Right atrium auricular region (tissue), 2 donors: ENCODE results near the gene FEN1. TPM values are rescaled to one million over a fixed set of nuclear protein-coding genes. Genes with fewer than 3 reads are reported as not detected.
A peak's percentile ranks its signal among the peaks of the same experiment; 100 is the strongest.

ENCODE experiments used
- DNase-seq: peaks from one replicate; pipeline ENCODE4 v3.0.0-alpha.2; 2019; ENCODE audit warnings: low spot score
- H3K27ac ChIP-seq, 2 donors: fragments of 200-600 bp; sonication (generic); 1 replicate in 1 of 2; 2 replicates in 1 of 2; pipeline ENCODE4 v1.5.1; 2016 to 2019
- H3K27me3 ChIP-seq, 2 donors: fragments of 200-600 bp; sonication (generic); one replicate each; pipeline versions ENCODE4 v1.5.1 to v1.6.0; 2017 to 2019
- H3K36me3 ChIP-seq: fragments of 200-600 bp; sonication (generic); one replicate; pipeline ENCODE4 v1.5.1; 2016
- H3K4me1 ChIP-seq, 2 donors: fragments of 200-600 bp; sonication (generic); one replicate each; pipeline versions ENCODE4 v1.5.1 to v1.6.0; 2017 to 2019
- H3K4me3 ChIP-seq, 2 donors: fragments of 200-600 bp; sonication (generic); 1 replicate in 1 of 2; 2 replicates in 1 of 2; pipeline ENCODE4 v1.5.1; 2017 to 2019; ENCODE audit warnings: mild to moderate bottlenecking in 1 of 2, moderate library complexity in 1 of 2
- H3K9me3 ChIP-seq, 2 donors: fragments of 200-600 bp; sonication (generic); one replicate each; pipeline ENCODE4 v1.5.1; 2019
- total RNA-seq, 2 donors: library from RNA; depleted of rRNA; stranded (reverse); fragments of >200 nt; gene quantifications; one replicate each; pipeline ENCODE4 v1.1.0, GENCODE V29; 2016
- TF ChIP-seq, protein P1 (sequence below), 2 donors: fragments of 200-600 bp; sonication (generic); IDR thresholded peaks; one replicate each; pipeline ENCODE4 v1.5.1; 2019; ENCODE audit warnings: antibody characterized with exemption in 2 of 2

The FEN1 gene
- total RNA-seq, 2 donors from 2014 or later = 3.7 to 4.0 TPM

DNA sequence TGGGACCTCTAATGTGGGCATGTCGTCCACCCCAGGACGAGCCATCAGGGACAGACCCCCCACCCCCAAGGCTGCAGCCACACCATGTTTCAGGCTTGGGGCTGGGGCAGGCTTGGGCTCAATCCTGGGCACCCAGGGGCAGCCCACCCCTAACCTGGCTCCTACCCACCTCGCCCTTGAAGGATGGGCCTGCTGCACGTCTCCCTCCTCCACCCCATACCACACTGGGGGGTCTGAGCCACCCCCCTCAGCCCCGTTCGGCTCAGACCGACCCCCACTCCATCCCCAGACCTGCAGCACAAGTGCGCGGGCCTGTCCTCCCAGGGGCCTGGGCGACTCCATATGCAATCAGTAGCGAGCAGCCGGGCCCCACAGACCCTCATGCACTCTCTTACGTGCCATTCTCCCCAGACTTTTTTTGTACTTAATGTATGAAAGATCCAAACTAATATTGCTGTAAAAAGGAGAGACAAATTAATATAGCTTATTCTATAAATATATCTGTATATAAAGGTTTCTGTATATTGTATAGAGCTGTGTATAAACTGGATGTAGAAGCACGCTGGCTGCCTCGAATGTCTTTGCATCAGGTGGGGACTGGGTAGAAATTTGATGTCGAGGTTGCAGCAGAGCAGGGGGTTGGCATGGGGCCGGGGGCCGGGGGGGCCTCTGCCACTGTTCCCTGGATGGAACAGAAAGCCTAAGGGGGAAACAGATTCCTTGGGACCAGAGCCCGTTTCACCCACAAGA, 46.1 kb upstream of the FEN1 start:
- peaks cover 0 to 8% of the 10 kb centered on the region in 2 donors for H3K4me1 ChIP-seq
- TF ChIP-seq, protein P1, sequence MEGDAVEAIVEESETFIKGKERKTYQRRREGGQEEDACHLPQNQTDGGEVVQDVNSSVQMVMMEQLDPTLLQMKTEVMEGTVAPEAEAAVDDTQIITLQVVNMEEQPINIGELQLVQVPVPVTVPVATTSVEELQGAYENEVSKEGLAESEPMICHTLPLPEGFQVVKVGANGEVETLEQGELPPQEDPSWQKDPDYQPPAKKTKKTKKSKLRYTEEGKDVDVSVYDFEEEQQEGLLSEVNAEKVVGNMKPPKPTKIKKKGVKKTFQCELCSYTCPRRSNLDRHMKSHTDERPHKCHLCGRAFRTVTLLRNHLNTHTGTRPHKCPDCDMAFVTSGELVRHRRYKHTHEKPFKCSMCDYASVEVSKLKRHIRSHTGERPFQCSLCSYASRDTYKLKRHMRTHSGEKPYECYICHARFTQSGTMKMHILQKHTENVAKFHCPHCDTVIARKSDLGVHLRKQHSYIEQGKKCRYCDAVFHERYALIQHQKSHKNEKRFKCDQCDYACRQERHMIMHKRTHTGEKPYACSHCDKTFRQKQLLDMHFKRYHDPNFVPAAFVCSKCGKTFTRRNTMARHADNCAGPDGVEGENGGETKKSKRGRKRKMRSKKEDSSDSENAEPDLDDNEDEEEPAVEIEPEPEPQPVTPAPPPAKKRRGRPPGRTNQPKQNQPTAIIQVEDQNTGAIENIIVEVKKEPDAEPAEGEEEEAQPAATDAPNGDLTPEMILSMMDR (IDR thresholded peaks at IDR 0.05) = no peak
- H3K4me3 ChIP-seq = no peak overlapping the region
- DNase-seq = no peak
- H3K27me3 ChIP-seq = no peaks in the 10 kb centered on the region
- no peaks in the 10 kb centered on the region for H3K9me3 ChIP-seq
- peaks cover 8% of the 10 kb centered on the region for H3K36me3 ChIP-seq
- H3K27ac ChIP-seq = no peak overlapping the region

DNA sequence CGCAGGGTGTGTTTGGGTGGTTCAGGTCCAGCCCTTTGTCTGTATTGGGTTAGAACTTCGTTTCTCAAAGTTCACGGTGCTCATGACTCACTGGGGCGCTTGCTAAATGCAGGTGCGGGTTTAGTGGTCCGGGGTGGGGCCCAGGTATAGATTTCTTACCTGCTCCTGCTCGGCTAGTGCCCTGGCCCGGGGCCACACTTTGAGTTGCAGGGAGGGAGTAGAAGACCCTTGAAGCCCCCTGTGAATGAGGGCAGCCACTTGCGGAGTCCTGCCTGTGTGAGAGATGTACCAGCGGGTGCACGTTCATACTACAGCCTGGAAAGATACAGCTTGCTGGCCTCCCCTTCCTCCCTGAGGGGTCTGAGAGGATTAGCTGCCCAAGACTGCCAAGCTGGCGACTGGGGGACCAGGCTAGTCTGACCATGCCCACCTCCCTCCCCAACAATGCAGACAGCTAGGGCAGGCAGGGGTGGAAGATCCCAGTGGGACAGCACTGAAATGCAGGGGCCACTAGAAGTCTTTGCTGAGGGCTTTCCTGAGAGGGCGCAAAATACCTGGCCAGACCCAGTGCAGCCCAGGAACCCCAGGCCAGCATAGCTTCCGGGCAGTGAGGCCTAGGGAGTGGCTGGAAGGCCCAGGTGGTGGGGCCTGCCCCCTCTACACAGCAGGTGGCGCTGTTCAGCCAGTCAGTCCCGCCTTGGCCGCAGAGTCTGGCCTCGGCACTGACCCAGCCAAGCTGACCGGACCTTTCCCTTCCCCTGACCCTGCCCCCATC, 45.3 kb upstream of the FEN1 start:
- Histone ChIP-seq H3K4me3 (no peak overlapping the region), H3K9me3 (no peaks in the 10 kb centered on the region), H3K27ac (no peak overlapping the region), H3K4me1 (peaks cover 0 to 12% of the 10 kb centered on the region in 2 donors), H3K36me3 (peaks cover 8% of the 10 kb centered on the region), H3K27me3 (no peaks in the 10 kb centered on the region)
- peak; percentile 71 for DNase-seq
- TF ChIP-seq, protein P1 (IDR thresholded peaks at IDR 0.05) = peak; percentile 80 to 91

DNA sequence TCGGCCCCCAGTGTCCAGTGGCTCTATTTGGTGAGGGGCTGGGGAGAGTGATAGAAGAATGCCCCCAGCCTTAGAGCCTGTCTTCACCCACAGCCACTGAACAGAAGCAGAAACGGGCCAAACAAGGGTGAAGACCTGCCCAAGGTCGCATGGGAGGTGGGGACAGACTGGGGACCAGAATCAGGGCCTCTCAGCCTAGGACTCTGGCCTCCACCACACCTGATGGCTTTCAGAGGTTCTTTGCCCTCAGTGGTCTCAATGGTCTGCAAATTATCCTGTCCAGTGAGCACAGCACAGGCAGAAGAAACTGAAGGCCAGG, 44.8 kb upstream of the FEN1 start:
- Histone ChIP-seq H3K4me1 (peaks cover 0 to 16% of the 10 kb centered on the region in 2 donors), H3K27ac (no peak overlapping the region), H3K4me3 (no peak overlapping the region), H3K36me3 (peaks cover 8% of the 10 kb centered on the region), H3K9me3 (no peaks in the 10 kb centered on the region), H3K27me3 (no peaks in the 10 kb centered on the region)
- TF ChIP-seq, protein P1 (IDR thresholded peaks at IDR 0.05) = no peak
- DNase-seq = no peak

DNA sequence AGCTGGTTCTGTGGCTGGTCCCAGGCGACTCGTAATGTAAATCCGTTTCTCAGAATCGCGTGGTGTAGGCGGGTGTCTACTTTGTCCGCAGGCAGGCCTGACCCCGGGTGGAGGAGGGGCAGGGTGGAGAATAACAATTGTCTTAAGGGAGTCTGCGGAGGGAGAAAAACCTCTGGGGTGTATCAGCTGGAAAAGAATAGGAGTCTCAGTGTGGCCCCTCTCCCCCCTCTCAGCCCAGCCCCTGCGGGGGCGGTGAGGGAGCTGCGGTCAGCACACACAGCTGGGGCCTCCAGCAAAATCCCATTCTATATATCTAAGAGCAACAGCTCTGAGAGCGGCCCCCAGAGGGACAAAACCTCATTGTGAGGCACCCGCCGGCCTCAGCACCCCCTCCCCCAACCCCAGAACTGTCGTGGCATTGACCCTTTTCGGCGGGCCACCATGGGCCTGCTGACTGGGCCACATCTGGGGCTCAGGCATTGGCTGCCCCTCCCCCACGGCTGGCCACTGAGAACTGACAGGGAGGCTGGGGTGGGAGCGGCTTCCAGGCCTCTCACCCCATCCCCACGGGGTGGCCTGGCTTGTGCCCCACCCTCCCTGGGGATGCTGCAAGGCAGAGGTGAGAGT, 43.0 kb upstream of the FEN1 start:
- no peaks in the 10 kb centered on the region for H3K36me3 ChIP-seq
- H3K27me3 ChIP-seq = no peaks in the 10 kb centered on the region
- H3K27ac ChIP-seq = no peak overlapping the region
- peaks cover 0 to 17% of the 10 kb centered on the region in 2 donors for H3K4me1 ChIP-seq
- no peak overlapping the region for H3K4me3 ChIP-seq
- TF ChIP-seq, protein P1 (IDR thresholded peaks at IDR 0.05) = no peak
- H3K9me3 ChIP-seq = no peaks in the 10 kb centered on the region
- DNase-seq = no peak

DNA sequence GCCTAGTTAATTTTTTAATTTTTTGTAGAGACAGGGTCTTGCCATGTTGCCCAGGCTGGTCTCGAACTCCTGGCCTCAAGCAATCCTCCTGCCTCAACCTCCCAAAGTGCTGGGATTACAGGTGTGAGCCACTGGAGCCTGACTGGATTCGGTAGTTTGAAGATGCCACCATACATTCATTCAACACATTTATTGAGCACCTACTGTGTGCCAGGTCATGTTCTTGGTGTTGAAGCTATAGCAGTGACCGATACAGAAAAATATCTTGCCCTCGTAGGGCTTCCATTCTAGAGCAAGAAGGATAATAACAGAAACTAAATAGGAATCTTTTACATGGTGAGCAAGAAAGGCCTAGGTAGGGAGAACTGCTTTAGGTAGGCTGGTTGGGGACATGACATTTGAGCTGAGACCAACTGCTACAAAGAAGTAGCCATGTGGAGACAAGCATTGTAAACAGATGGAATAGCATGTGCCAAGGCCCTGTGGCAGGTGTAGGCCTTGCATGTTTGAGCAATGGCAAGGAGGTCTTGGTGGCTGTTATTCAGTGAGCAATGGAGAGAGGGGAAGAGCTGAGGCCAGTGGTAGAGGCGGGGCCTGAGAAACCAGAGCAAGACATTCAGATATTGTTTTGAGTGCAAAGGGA, 42.0 kb upstream of the FEN1 start:
- no peak overlapping the region for H3K4me3 ChIP-seq
- H3K9me3 ChIP-seq = no peaks in the 10 kb centered on the region
- H3K4me1 ChIP-seq = peaks cover 0 to 17% of the 10 kb centered on the region in 2 donors
- no peak for DNase-seq
- no peak overlapping the region for H3K27ac ChIP-seq
- TF ChIP-seq, protein P1 (IDR thresholded peaks at IDR 0.05) = no peak
- H3K36me3 ChIP-seq = no peaks in the 10 kb centered on the region
- H3K27me3 ChIP-seq = no peaks in the 10 kb centered on the region
